Mucosa of stomach (tissue), 1 donor: ENCODE results near the gene WDR43.

Experiments used
- H3K27me3 ChIP-seq: one replicate; pipeline ENCODE4 v1.7.0; 2013; ENCODE audit warnings: mild to moderate bottlenecking, low read length; ENCODE audit not compliant: control insufficient read depth, insufficient read depth
- H3K36me3 ChIP-seq: one replicate; pipeline ENCODE4 v1.7.0; 2013; ENCODE audit warnings: low read length; ENCODE audit not compliant: control insufficient read depth, insufficient read depth
- H3K4me1 ChIP-seq: one replicate; pipeline ENCODE4 v1.7.0; 2013; ENCODE audit warnings: mild to moderate bottlenecking, low read length; ENCODE audit not compliant: control insufficient read depth, insufficient read depth
- H3K4me3 ChIP-seq: one replicate; pipeline ENCODE4 v1.7.0; 2013; ENCODE audit warnings: low read length
- H3K9ac ChIP-seq: one replicate; pipeline ENCODE4 v1.7.0; 2013; ENCODE audit warnings: mild to moderate bottlenecking, low read length, moderate library complexity
- H3K9me3 ChIP-seq: one replicate; pipeline ENCODE4 v1.7.0; 2013; ENCODE audit warnings: mild to moderate bottlenecking, low read length, moderate library complexity; ENCODE audit not compliant: control insufficient read depth
- donor health status: Pancreatic carcinoma.

WDR43 gene, protein sequence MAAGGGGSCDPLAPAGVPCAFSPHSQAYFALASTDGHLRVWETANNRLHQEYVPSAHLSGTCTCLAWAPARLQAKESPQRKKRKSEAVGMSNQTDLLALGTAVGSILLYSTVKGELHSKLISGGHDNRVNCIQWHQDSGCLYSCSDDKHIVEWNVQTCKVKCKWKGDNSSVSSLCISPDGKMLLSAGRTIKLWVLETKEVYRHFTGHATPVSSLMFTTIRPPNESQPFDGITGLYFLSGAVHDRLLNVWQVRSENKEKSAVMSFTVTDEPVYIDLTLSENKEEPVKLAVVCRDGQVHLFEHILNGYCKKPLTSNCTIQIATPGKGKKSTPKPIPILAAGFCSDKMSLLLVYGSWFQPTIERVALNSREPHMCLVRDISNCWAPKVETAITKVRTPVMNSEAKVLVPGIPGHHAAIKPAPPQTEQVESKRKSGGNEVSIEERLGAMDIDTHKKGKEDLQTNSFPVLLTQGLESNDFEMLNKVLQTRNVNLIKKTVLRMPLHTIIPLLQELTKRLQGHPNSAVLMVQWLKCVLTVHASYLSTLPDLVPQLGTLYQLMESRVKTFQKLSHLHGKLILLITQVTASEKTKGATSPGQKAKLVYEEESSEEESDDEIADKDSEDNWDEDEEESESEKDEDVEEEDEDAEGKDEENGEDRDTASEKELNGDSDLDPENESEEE

GRCh38 chr2:28894470-28895188 lies at the start of gene WDR43:
Gene WDR43, plus strand, starts transcription at chr2:28894667. Its CDS starts 32 bp downstream, at chr2:28894699.
- Histone ChIP-seq H3K9me3 (no peaks in the 10 kb centered on the region), H3K4me1 (peaks cover 6% of the 10 kb centered on the region), H3K36me3 (no peaks in the 10 kb centered on the region), H3K9ac (peak within 1 kb of the TSS; percentile 77), H3K4me3 (peak within 1 kb of the TSS; percentile 96), H3K27me3 (no peaks in the 10 kb centered on the region)

DNA sequence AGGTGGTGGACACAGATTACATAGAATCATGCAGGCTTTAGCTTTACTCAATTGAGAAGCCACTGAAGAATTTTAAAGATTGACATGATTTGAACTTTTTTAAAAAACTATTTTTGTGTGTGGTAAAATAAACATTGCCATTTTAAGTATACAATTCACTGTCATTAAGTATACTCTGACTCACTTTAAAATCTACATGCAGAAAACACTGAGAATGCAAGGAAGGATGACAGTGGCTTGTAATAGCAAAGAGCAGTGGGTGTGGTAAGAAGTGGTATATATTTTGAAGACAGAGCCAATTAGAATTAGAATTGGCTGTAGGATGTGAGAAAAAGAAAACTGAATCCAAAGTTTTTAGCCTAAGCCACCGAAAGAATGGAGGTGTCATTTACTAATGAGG lies 39.3 kb upstream of the WDR43 start:
- H3K27me3 ChIP-seq = no peaks in the 10 kb centered on the region
- no peaks in the 10 kb centered on the region for H3K36me3 ChIP-seq

GRCh38 chr2:28855977-28856376 lies 38.5 kb upstream of the WDR43 start:
- H3K9ac ChIP-seq = no peak overlapping the region
- H3K4me1 ChIP-seq = no peaks in the 10 kb centered on the region
- H3K4me3 ChIP-seq = no peak overlapping the region
- no peaks in the 10 kb centered on the region for H3K9me3 ChIP-seq
- H3K36me3 ChIP-seq = no peaks in the 10 kb centered on the region
- no peaks in the 10 kb centered on the region for H3K27me3 ChIP-seq

More for the DNA sequence above, 39.3 kb upstream of the WDR43 start:
- Histone ChIP-seq H3K9me3 (no peaks in the 10 kb centered on the region), H3K4me3 (no peak overlapping the region), H3K9ac (no peak overlapping the region), H3K4me1 (no peaks in the 10 kb centered on the region)

- Histone ChIP-seq H3K9me3 (no peaks in the 10 kb centered on the region), H3K36me3 (no peaks in the 10 kb centered on the region), H3K27me3 (no peaks in the 10 kb centered on the region), H3K4me1 (peaks cover 20% of the 10 kb centered on the region), H3K9ac (no peak overlapping the region), H3K4me3 (no peak overlapping the region)
Observed at GRCh38 chr2:28868611-28869010, 25.9 kb upstream of the WDR43 start.

DNA sequence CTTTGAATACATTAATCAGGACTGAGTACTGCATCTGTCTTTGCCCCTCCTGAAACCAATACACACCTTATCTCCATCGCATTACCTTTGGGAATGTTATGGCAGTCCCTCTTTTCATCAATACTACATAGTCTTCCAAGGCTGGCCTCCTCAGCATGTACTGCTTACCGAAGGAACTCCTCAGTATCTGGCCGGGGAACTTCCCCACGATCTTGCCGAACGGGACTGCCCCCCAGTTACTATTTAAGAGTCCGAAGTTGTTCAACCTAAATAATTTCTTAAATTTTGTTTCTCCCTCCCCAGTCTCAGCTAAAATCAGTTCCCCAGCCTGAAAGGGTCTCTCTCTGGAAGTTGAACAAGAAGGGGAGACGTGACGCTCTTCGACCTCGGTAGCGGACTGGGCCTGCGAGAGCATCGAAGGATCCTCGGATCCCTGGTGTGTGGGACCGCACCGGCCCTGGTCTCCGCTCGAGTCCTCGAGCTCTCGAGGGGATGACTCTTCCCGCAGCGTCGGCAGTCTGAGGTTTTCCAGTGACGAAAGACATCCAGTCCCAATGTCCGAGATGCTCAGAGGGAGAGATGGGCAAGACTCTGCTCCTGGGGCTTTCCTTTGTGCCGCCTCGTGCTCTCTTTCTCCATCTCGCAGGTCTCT lies 24.8 kb upstream of the WDR43 start:
- Histone ChIP-seq H3K4me1 (peaks cover 13% of the 10 kb centered on the region), H3K4me3 (peak overlapping the region; percentile 99), H3K36me3 (no peaks in the 10 kb centered on the region), H3K27me3 (no peaks in the 10 kb centered on the region), H3K9ac (peak overlapping the region; percentile 87), H3K9me3 (no peaks in the 10 kb centered on the region)

GRCh38 chr2:28870146-28870891 lies 24.1 kb upstream of the WDR43 start, which contains the start of gene TRMT61B:
Gene TRMT61B, minus strand, starts transcription at chr2:28870309. Its CDS starts 32 bp downstream, at chr2:28870277.
- Histone ChIP-seq H3K4me1 (peaks cover 13% of the 10 kb centered on the region), H3K27me3 (no peaks in the 10 kb centered on the region), H3K9me3 (no peaks in the 10 kb centered on the region), H3K4me3 (peak within 1 kb of the TSS; percentile 99), H3K36me3 (no peaks in the 10 kb centered on the region), H3K9ac (peak within 1 kb of the TSS; percentile 87)

DNA sequence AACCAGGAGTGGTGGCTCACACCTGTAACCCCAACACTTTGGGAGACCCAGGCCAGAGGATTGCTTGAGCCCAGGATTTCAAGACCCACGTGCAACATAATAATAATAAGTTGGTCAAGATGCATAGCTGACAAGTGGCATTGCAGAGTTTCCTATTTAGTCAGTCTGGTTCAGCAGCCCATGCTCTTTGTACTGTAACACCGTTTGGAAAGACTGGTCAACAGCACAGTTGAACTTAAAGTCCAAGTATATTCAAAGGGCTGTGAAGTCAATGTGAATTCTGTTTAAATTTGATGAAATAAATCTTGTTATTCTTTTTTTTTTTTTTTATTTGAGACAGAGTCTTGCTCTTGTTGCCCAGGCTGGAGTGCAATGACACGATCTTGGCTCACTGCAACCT lies 22.8 kb upstream of the WDR43 start:
- H3K9ac ChIP-seq = no peak overlapping the region
- no peaks in the 10 kb centered on the region for H3K9me3 ChIP-seq
- H3K27me3 ChIP-seq = peaks cover 4% of the 10 kb centered on the region
- H3K4me3 ChIP-seq = no peak overlapping the region
- peaks cover 13% of the 10 kb centered on the region for H3K4me1 ChIP-seq
- no peaks in the 10 kb centered on the region for H3K36me3 ChIP-seq

DNA sequence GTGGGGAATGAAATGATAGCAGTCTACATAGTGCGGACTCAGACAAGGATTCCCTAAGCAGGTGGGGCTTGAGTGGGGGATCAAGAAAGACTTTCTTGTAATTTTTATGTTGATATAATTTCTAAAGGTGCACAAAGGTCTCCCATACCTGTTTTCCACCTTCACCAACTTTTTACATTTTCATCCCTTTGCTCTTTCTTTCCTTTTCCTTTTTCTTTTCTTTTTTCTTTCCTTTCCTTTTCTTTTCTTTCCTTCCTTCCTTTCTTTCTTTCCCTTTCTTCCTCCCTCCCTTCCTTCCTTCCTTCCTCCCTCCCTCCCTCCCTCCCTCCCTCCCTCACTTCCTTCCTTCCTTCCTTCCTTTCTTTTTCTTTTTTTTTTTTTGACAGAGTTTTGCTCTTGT lies 14.3 kb upstream of the WDR43 start:
- no peak overlapping the region for H3K9ac ChIP-seq
- no peaks in the 10 kb centered on the region for H3K36me3 ChIP-seq
- no peaks in the 10 kb centered on the region for H3K9me3 ChIP-seq
- no peak overlapping the region for H3K4me3 ChIP-seq
- H3K27me3 ChIP-seq = peaks cover 4% of the 10 kb centered on the region
- no peaks in the 10 kb centered on the region for H3K4me1 ChIP-seq

DNA sequence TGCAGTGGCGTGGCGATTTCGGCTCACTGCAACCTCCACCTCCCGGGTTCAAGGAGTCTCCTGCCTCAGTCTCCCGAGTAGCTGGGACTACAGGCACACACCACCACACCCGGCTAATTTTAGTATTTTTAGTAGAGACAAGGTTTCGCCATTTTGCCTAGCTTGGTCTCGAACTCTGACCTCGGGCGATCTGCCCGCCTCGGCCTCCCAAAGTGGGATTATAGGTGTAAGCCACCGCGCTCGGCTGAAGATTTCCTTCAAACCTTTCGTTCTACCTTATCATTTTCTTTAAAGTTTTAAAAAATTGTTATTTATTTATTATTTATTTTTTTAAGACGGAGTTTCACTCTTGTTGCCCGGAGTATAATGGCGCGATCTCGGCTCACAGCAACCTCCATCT lies 979 bp upstream of the WDR43 start:
- no peak overlapping the region for H3K4me3 ChIP-seq

GRCh38 chr2:28895189-28895893 lies 874 bp downstream of the WDR43 start:
- H3K36me3 ChIP-seq = no peaks in the 10 kb centered on the region
- peak overlapping the region; percentile 77 for H3K9ac ChIP-seq
- peaks cover 6% of the 10 kb centered on the region for H3K4me1 ChIP-seq
- H3K4me3 ChIP-seq = peak overlapping the region; percentile 96
- no peaks in the 10 kb centered on the region for H3K27me3 ChIP-seq
- H3K9me3 ChIP-seq = no peaks in the 10 kb centered on the region

More for the DNA sequence above, 979 bp upstream of the WDR43 start:
- Histone ChIP-seq H3K27me3 (no peaks in the 10 kb centered on the region), H3K4me1 (peaks cover 6% of the 10 kb centered on the region), H3K9me3 (no peaks in the 10 kb centered on the region), H3K36me3 (no peaks in the 10 kb centered on the region), H3K9ac (no peak overlapping the region)

DNA sequence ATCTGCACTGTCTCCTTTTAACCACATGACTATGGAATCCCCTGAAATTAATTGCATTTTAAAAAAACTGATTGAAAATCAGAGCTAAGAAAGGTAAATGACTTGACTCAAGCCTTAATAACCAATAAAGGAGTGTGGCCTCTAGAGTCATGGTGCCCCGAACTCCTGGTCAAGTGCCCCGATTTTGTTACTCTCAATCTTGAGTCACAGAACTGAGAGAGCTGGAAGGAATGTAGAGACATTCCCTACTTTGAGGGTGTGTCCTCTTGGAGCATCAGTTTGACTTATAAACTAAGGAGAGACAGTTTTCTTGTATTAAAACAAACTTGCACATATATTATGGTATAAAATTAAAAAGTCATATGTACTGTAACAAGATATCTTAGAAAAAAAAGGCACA lies 2.4 kb downstream of the WDR43 start:
- H3K36me3 ChIP-seq = no peaks in the 10 kb centered on the region
- H3K27me3 ChIP-seq = no peaks in the 10 kb centered on the region
- H3K4me1 ChIP-seq = peaks cover 6% of the 10 kb centered on the region
- H3K9me3 ChIP-seq = no peaks in the 10 kb centered on the region
- no peak overlapping the region for H3K9ac ChIP-seq
- no peak overlapping the region for H3K4me3 ChIP-seq
